Endodermal cell (in vitro differentiated cells): ENCODE results near the gene ADORA2A. TPM values are rescaled to one million over a fixed set of nuclear protein-coding genes. Genes with fewer than 3 reads are reported as not detected.

Source experiments
- DNase-seq: peaks from one replicate; pipeline ENCODE4 v3.0.0-alpha.2; 2017
- H3K27ac ChIP-seq: 2 replicates; pipeline ENCODE4 v1.5.1; 2013; ENCODE audit warnings: mild to moderate bottlenecking, low read depth, low read length, moderate library complexity
- H3K27me3 ChIP-seq: 2 replicates; pipeline ENCODE4 v1.6.1; 2013; ENCODE audit warnings: mild to moderate bottlenecking, low read length, moderate library complexity; ENCODE audit not compliant: insufficient read depth, control insufficient read depth, poor library complexity, severe bottlenecking
- H3K36me3 ChIP-seq: 2 replicates; pipeline ENCODE4 v1.7.0; 2013; ENCODE audit warnings: mild to moderate bottlenecking, low read length, moderate library complexity; ENCODE audit not compliant: control insufficient read depth, insufficient read depth
- H3K4me1 ChIP-seq: one replicate; pipeline ENCODE4 v1.7.0; 2013; ENCODE audit warnings: low read length; ENCODE audit not compliant: control insufficient read depth, insufficient read depth
- H3K4me3 ChIP-seq: 2 replicates; pipeline ENCODE4 v1.5.1; 2013; ENCODE audit warnings: mild to moderate bottlenecking, low read length, moderate library complexity
- H3K9ac ChIP-seq: 2 replicates; pipeline ENCODE4 v1.6.1; 2013; ENCODE audit warnings: mild to moderate bottlenecking, low read length, moderate library complexity; ENCODE audit not compliant: poor library complexity, severe bottlenecking; ENCODE audit errors: extremely low read depth
- H3K9me3 ChIP-seq: 2 replicates; pipeline ENCODE4 v1.6.1; 2013; ENCODE audit warnings: mild to moderate bottlenecking, low read length, moderate library complexity; ENCODE audit not compliant: control insufficient read depth
- H3K27ac Mint-ChIP-seq: 2 replicates; pipeline ENCODE4 v1.8.0; 2020; ENCODE audit warnings: mixed read lengths
- H3K27me3 Mint-ChIP-seq: 2 replicates; pipeline ENCODE4 v1.8.0; 2021; ENCODE audit warnings: mild to moderate bottlenecking, mixed read lengths; ENCODE audit not compliant: insufficient read depth
- H3K36me3 Mint-ChIP-seq: 2 replicates; pipeline ENCODE4 v1.8.0; 2020; ENCODE audit warnings: low read depth, mixed read lengths
- H3K4me1 Mint-ChIP-seq: 2 replicates; pipeline ENCODE4 v1.8.0; 2020; ENCODE audit warnings: mixed read lengths
- H3K4me3 Mint-ChIP-seq: 2 replicates; pipeline ENCODE4 v1.8.0; 2020; ENCODE audit warnings: mild to moderate bottlenecking, moderate library complexity, mixed read lengths
- H3K9me3 Mint-ChIP-seq: 2 replicates; pipeline ENCODE4 v1.8.0; 2020; ENCODE audit warnings: mild to moderate bottlenecking, mixed read lengths
- WGBS, 2 experiments: methylation state at CpG; one replicate each; pipeline versions ENCODE4 v1.1.5 to v1.1.7; 2013; ENCODE audit warnings: missing lambda C conversion rate in 2 of 2, mixed read lengths in 1 of 2; ENCODE audit not compliant: insufficient coverage in 1 of 2, insufficient read length in 1 of 2; 5-methylcytosine and 5-hydroxymethylcytosine counted together
- total RNA-seq, 2 donors: library from RNA; stranded (reverse); fragmentation: NEBNext Ultra II Directional in 1 of 2; extraction: Animal tissue kit (Norgen Biotek cat#: 25700) in 1 of 2; gene quantifications; 2 replicates in 1 of 2; 3 replicates in 1 of 2; pipeline ENCODE4 v1.2.1, GENCODE V29; 2021
- TF ChIP-seq, protein P1 (sequence below): fragments of 200-600 bp; sonication (generic); conservative IDR thresholded peaks from 2 replicates; pipeline ENCODE4 v1.5.0; 2021; ENCODE audit warnings: antibody characterized with exemption, mild to moderate bottlenecking

Gene ADORA2A
- total RNA-seq, 2 donors from 2014 or later, result 4.1 to 4.7 TPM

DNA sequence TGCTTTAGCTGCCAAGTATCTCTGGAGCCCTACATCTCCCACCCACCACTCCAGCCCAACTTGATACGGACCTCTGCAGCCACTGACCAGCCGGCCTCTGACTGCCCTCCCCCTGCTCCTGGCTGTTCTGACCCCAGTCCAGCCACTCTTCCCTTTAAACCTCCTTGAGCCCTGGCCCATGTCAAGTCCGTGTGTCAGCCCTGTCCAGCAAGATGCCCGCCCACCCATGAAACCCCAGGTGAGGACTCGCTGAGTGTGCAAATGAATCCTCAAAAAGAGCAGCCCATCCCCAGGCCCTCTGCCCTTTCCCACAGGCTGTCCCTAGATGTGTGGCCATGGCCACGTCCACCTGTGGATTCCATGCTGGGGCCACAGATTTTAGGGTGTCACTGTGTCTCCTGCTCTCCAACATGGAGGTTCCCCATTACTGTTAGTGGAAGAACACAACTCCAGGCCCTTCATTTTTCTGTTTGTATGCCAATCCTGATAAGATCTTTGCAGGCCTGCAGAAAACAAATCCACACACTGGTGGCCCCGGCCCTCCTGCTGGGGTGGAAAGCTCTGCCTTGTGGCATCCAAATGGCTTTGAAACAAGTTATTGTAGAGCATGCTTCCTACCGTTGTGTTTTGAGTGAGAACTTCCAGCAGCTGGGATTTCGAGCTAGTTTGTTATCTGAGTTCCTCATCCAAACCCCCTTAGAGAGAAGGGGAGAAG lies 22.7 kb upstream of the ADORA2A start:
- 94 to 98% methylated on average over 7 to 9 of the region's 9 CpGs for WGBS, 2 experiments
- H3K9me3 Mint-ChIP-seq, result no peaks in the 10 kb centered on the region
- peaks cover 55% of the 10 kb centered on the region for H3K36me3 ChIP-seq
- peaks cover 36% of the 10 kb centered on the region for H3K36me3 Mint-ChIP-seq
- H3K4me3 Mint-ChIP-seq, result no peak overlapping the region
- peaks cover 15% of the 10 kb centered on the region for H3K4me1 Mint-ChIP-seq
- H3K27ac Mint-ChIP-seq, result no peak overlapping the region
- no peaks in the 10 kb centered on the region for H3K9me3 ChIP-seq
- no peak overlapping the region for H3K9ac ChIP-seq
- no peak overlapping the region for H3K27ac ChIP-seq
- no peaks in the 10 kb centered on the region for H3K27me3 ChIP-seq
- DNase-seq, result peak; percentile 26
- peaks cover 2% of the 10 kb centered on the region for H3K4me1 ChIP-seq
- no peak overlapping the region for H3K4me3 ChIP-seq
- TF ChIP-seq, protein P1, sequence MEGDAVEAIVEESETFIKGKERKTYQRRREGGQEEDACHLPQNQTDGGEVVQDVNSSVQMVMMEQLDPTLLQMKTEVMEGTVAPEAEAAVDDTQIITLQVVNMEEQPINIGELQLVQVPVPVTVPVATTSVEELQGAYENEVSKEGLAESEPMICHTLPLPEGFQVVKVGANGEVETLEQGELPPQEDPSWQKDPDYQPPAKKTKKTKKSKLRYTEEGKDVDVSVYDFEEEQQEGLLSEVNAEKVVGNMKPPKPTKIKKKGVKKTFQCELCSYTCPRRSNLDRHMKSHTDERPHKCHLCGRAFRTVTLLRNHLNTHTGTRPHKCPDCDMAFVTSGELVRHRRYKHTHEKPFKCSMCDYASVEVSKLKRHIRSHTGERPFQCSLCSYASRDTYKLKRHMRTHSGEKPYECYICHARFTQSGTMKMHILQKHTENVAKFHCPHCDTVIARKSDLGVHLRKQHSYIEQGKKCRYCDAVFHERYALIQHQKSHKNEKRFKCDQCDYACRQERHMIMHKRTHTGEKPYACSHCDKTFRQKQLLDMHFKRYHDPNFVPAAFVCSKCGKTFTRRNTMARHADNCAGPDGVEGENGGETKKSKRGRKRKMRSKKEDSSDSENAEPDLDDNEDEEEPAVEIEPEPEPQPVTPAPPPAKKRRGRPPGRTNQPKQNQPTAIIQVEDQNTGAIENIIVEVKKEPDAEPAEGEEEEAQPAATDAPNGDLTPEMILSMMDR, result no peak
- no peaks in the 10 kb centered on the region for H3K27me3 Mint-ChIP-seq

DNA sequence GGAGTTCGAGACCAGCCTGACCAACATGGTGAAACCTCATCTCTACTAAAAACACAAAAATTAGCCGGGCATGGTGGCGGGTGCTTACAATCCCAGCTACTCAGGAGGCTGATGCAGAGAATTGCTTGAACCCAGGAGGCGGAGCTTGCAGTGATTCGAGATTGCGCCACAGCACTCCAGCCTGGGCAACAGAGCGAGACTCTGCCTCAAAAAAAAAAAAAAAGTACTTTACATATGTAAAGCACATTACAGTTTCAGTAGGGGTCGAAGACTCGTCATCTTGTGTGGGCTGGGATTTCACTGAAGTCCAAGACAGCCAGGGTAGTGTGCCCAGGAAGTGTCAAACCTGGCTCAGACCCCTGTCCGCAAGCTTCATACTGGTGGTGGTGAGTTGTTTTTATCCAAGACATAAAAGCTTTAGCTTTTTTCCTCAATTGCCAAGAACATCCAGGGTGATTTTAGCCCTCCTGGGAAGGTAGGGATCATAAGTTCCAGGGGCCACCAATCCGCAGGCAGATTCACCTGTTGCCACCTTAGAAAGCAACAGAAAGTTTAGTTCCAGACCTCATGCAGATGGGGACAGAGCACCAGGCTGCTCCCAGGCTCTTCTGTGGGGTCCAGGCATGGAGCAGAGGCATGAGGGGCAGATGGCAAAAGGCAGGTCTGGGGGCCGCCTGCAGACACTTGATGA lies 21.6 kb upstream of the ADORA2A start:
- Mint-ChIP-seq H3K27me3 (no peaks in the 10 kb centered on the region), H3K4me3 (no peak overlapping the region), H3K4me1 (peaks cover 15% of the 10 kb centered on the region), H3K36me3 (peaks cover 41% of the 10 kb centered on the region), H3K27ac (no peak overlapping the region), H3K9me3 (no peaks in the 10 kb centered on the region)
- DNase-seq, result peak; percentile 22
- TF ChIP-seq, protein P1, result no peak
- WGBS, 2 experiments, result 79 to 95% methylated on average over 3 to 11 of the region's 12 CpGs
- Histone ChIP-seq H3K27me3 (no peaks in the 10 kb centered on the region), H3K27ac (no peak overlapping the region), H3K36me3 (peaks cover 52% of the 10 kb centered on the region), H3K9ac (no peak overlapping the region), H3K4me1 (peaks cover 2% of the 10 kb centered on the region), H3K4me3 (no peak overlapping the region), H3K9me3 (no peaks in the 10 kb centered on the region)

DNA sequence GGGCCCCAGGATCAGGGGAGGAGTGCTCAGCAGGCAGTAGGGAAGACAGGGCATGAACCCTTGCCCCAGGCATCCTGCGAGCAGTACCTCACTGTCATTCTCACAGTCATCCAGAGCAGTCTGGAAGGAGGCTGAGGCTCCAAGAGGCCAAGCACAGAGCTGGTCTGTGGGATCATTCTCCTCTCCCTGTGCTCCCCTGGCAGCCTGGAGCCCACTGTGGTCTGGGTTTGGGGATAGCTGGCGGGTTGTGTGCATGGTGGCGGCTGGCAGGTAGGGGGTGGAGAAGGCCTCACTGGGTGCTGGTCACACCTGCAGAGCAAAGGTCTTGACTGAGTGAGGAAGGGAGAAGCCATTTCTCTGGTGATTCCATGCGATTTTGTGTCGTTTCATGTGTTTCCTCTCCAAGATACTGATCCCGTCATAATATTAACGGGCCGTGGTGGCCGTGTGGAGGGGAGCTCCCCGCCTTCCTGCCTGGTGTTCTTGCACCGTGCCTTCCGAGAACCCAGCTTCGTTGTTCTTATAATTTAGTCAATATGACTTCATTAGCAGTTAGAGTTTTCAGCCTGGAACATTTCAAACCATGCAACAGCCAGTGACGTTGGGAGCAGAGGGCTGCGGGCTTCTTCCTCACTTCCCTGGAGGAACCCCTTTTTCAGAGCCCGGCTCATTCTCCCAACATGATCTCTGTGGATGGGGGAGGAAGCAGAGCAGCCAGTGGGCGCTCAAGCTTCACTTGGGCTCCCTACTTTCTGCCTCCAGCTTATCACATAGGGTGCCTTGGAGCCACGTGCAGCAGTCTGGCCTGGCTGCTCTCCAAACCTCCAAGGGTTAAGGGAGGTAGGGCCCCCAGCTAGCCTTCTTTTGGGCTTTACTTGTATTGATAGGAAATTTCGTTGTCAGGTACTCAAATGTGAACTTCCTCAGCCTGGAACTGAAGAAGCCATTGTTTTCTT lies 20.8 kb upstream of the ADORA2A start:
- no peaks in the 10 kb centered on the region for H3K27me3 Mint-ChIP-seq
- peak; percentile 42 for DNase-seq
- Histone ChIP-seq H3K9me3 (no peaks in the 10 kb centered on the region), H3K9ac (no peak overlapping the region), H3K36me3 (peaks cover 44% of the 10 kb centered on the region), H3K27ac (no peak overlapping the region), H3K27me3 (no peaks in the 10 kb centered on the region), H3K4me1 (peaks cover 2% of the 10 kb centered on the region), H3K4me3 (no peak overlapping the region)
- H3K4me1 Mint-ChIP-seq, result peaks cover 15% of the 10 kb centered on the region
- peaks cover 39% of the 10 kb centered on the region for H3K36me3 Mint-ChIP-seq
- H3K9me3 Mint-ChIP-seq, result no peaks in the 10 kb centered on the region
- H3K27ac Mint-ChIP-seq, result peak overlapping the region; percentile 89
- TF ChIP-seq, protein P1, result no peak
- H3K4me3 Mint-ChIP-seq, result no peak overlapping the region
- 94 to 95% methylated on average over 13 to 19 of the region's 19 CpGs for WGBS, 2 experiments
